NK-92 treated with Interleukin-12 subunit alpha and Interleukin-12 subunit beta, amount 100 ng/mL, for 24 hours (cell line): Measurements from ENCODE around the gene CREB5.
"Not testable (repeated sequence)": the region's sequence is repeated elsewhere in the genome, so short reads cannot be mapped to it uniquely, and the experiment has no call there.

Experiments used
- DNase-seq: peaks from one replicate; lab custom pipeline; 2025; lab: John Stamatoyannopoulos, UW

Gene CREB5

GRCh38 chr7:28411876-28412662 is at the start of gene CREB5:
TSS of gene CREB5 (plus strand) at chr7:28412518. CDS start at chr7:28412915, 397 bp downstream.
- no peak for DNase-seq

- DNase-seq, result no peak
These were observed 49.5 kb upstream of the CREB5 start for GRCh38 chr7:28362812-28363211.

GRCh38 chr7:28364082-28364481 is 48.2 kb upstream of the CREB5 start:
- DNase-seq, result no peak

- no peak for DNase-seq
These were observed 42.8 kb upstream of the CREB5 start for GRCh38 chr7:28369523-28369922.

- DNase-seq, result no peak
These were observed 40.5 kb upstream of the CREB5 start for GRCh38 chr7:28371846-28372245.

- DNase-seq, result no peak
These were observed 38.3 kb upstream of the CREB5 start for GRCh38 chr7:28373990-28374389.

GRCh38 chr7:28375729-28376128 is 36.6 kb upstream of the CREB5 start:
- no peak for DNase-seq

GRCh38 chr7:28376634-28377033 is 35.7 kb upstream of the CREB5 start:
- no peak for DNase-seq

GRCh38 chr7:28378574-28379149 is 33.7 kb upstream of the CREB5 start:
- no peak for DNase-seq

GRCh38 chr7:28381466-28381865 is 30.9 kb upstream of the CREB5 start:
- no peak for DNase-seq

GRCh38 chr7:28382144-28382543 is 30.2 kb upstream of the CREB5 start:
- DNase-seq, result no peak

GRCh38 chr7:28383975-28384374 is 28.3 kb upstream of the CREB5 start:
- DNase-seq, result no peak

- DNase-seq, result no peak
These were observed 22.6 kb upstream of the CREB5 start for GRCh38 chr7:28389504-28390395.

GRCh38 chr7:28390426-28390825 is 21.9 kb upstream of the CREB5 start:
- no peak for DNase-seq

GRCh38 chr7:28392289-28392688 is 20.0 kb upstream of the CREB5 start:
- no peak for DNase-seq

GRCh38 chr7:28395404-28395803 is 16.9 kb upstream of the CREB5 start:
- no peak for DNase-seq

GRCh38 chr7:28395831-28396230 is 16.5 kb upstream of the CREB5 start:
- no peak for DNase-seq

- DNase-seq, result no peak
These were observed 15.2 kb upstream of the CREB5 start for GRCh38 chr7:28397141-28397540.

GRCh38 chr7:28400838-28401360 is 11.4 kb upstream of the CREB5 start:
- DNase-seq, result no peak

- not testable (repeated sequence) for DNase-seq
These were observed 10.8 kb upstream of the CREB5 start for GRCh38 chr7:28401567-28401966.

GRCh38 chr7:28405662-28406061 is 6.7 kb upstream of the CREB5 start:
- DNase-seq, result no peak

- no peak for DNase-seq
These were observed 6.1 kb upstream of the CREB5 start for GRCh38 chr7:28406192-28406591.

- no peak for DNase-seq
These were observed 4.7 kb upstream of the CREB5 start for GRCh38 chr7:28407651-28408050.
